ENCODE measurements around the gene LSAMP. TPM values are rescaled to one million over a fixed set of nuclear protein-coding genes. Genes with fewer than 3 reads are reported as not detected.

LSAMP gene
- total RNA-seq, 4 donors from 2014 or later, result 0.30 to 5.5 (median 1.4) TPM

DNA sequence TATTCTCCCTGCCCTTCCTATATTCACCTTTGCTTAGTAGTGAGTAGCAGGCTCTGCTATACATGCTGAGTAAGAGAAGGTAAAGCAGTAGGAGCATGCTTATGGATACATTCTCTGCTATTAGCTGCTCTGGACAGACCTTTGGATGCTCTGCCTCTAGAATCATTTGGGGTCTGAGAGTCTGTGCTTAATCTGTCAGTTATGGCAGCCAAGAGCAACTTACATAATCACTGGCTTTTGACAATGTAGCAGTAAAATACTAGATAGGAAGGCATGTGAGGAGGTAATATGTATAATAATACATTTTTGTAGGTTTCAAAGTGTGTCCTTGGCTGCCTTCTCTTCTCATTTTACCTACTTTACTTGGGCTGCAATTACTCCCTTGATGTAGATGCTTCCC is 544.3 kb downstream of the LSAMP start:
- Histone ChIP-seq H3K4me3 (no peak overlapping the region), H3K36me3 (no peaks in the 10 kb centered on the region), H3K4me1 (no peaks in the 10 kb centered on the region), H3K27me3 (no peaks in the 10 kb centered on the region), H3K27ac (no peak overlapping the region), H3K9me3 (no peaks in the 10 kb centered on the region)
- DNase-seq, result no peak
- TF ChIP-seq, protein P1, sequence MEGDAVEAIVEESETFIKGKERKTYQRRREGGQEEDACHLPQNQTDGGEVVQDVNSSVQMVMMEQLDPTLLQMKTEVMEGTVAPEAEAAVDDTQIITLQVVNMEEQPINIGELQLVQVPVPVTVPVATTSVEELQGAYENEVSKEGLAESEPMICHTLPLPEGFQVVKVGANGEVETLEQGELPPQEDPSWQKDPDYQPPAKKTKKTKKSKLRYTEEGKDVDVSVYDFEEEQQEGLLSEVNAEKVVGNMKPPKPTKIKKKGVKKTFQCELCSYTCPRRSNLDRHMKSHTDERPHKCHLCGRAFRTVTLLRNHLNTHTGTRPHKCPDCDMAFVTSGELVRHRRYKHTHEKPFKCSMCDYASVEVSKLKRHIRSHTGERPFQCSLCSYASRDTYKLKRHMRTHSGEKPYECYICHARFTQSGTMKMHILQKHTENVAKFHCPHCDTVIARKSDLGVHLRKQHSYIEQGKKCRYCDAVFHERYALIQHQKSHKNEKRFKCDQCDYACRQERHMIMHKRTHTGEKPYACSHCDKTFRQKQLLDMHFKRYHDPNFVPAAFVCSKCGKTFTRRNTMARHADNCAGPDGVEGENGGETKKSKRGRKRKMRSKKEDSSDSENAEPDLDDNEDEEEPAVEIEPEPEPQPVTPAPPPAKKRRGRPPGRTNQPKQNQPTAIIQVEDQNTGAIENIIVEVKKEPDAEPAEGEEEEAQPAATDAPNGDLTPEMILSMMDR (IDR thresholded peaks at IDR 0.05), result no peak
- TF ChIP-seq POLR2A (IDR thresholded peaks at IDR 0.05), result no peak
- intact Hi-C loops (cut with DNase I), result no loop called here

DNA sequence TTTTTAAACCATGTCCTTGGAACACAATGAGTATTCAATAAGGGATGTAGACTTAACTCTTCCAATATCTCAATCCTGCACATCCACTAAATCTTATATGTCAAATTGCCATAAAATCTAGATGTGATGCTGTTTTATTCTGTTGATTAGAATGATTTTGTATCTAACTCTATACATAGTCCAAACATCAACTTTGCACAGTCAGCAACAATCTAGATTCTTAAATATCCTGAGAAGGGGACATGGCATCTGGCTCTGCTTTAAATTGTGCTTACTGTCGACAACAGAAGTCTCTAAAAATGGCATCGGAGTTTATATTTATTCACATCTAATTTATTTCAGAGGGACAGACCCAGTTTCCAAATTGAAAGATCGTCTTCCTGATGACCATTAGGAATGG is 545.8 kb downstream of the LSAMP start:
- Histone ChIP-seq H3K27me3 (no peaks in the 10 kb centered on the region), H3K4me3 (no peak overlapping the region), H3K27ac (no peak overlapping the region), H3K4me1 (no peaks in the 10 kb centered on the region), H3K9me3 (no peaks in the 10 kb centered on the region), H3K36me3 (no peaks in the 10 kb centered on the region)
- WGBS, 2 donors, result 79 to 87% methylated on average over 3 of the region's 3 CpGs
- no peak for DNase-seq
- no peak for TF ChIP-seq POLR2A (IDR thresholded peaks at IDR 0.05)
- TF ChIP-seq, protein P1 (IDR thresholded peaks at IDR 0.05), result no peak
- intact Hi-C loops (cut with DNase I), result no loop called here

DNA sequence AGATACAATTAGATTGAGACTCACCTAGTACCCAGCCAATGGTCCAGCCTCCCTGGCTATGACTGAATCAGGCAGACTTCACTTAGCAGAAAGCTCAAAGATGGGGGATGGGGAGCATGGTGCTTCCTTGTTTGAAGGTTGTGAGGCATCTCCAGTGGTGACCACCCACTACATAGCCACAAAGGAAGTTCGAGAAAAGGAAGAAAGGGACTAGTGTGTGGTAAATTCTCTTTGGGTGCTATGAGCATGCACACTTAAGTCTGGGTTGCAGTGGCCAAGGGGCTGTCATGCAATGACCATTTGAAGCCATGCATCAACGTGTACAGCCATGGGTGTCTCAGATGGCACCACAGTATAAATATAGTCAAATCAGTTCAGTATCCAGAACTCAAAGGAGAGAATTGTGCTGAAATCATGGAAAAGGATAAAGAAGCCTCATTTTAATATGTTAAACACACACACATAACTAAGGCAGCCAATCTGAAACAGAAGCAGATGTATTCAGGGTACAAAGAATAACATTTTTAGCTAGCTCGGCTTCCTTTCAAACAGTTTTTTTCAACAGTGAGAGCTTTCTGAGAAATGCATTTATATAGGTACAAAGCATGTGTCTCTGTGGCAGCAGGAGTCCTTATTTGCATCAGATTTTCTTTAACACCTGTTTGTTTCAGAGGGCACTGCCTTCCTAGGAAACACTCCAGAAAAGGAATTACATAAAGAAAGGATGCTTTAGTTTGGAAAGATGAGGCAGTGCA is 546.5 kb downstream of the LSAMP start:
- no peak overlapping the region for H3K4me3 ChIP-seq
- H3K27ac ChIP-seq, result no peak overlapping the region
- DNase-seq, result no peak
- H3K9me3 ChIP-seq, result no peaks in the 10 kb centered on the region
- intact Hi-C loops (cut with DNase I), result no loop called here
- TF ChIP-seq POLR2A (IDR thresholded peaks at IDR 0.05), result no peak
- TF ChIP-seq, protein P1 (IDR thresholded peaks at IDR 0.05), result no peak
- WGBS, 2 donors, result 61 to 65% methylated on average over 3 of the region's 3 CpGs
- H3K36me3 ChIP-seq, result no peaks in the 10 kb centered on the region
- no peaks in the 10 kb centered on the region for H3K27me3 ChIP-seq
- H3K4me1 ChIP-seq, result no peaks in the 10 kb centered on the region

DNA sequence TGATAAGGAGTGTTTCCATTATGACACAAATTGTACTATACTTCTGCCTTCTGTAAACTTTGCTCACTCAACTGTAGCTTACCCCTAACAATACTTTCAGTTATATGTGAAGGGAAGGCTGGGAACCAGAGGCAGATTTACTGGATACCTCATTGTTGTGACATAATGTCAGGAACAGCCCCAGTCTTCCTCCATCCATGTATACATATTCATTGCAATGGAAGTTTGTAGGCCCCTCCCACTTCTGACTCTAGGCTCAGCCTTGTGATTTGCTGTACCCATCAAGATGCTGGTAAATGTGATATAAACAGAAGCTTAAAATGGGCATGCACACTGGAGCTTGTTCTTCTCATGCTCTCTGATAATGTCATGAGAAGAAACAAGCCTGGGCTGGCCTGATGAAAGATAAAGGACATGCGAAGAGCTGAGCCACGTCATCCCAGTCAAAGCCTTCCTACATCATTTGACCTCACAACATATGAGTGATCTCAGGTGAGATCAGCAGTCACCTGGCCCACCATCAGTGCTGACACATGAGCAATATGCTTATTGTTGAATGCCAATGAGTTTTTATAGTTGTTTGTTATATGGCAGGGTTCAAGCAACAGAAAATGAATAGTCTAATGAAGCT is 554.2 kb downstream of the LSAMP start:
- no peak for DNase-seq
- Histone ChIP-seq H3K9me3 (no peaks in the 10 kb centered on the region), H3K4me3 (no peak overlapping the region), H3K27me3 (no peaks in the 10 kb centered on the region), H3K27ac (no peak overlapping the region), H3K4me1 (no peaks in the 10 kb centered on the region), H3K36me3 (no peaks in the 10 kb centered on the region)
- 39 to 58% methylated on average over 2 of the region's 2 CpGs for WGBS, 2 donors
- intact Hi-C loops (cut with DNase I), result no loop called here
- no peak for TF ChIP-seq POLR2A (IDR thresholded peaks at IDR 0.05)
- TF ChIP-seq, protein P1 (IDR thresholded peaks at IDR 0.05), result no peak

DNA sequence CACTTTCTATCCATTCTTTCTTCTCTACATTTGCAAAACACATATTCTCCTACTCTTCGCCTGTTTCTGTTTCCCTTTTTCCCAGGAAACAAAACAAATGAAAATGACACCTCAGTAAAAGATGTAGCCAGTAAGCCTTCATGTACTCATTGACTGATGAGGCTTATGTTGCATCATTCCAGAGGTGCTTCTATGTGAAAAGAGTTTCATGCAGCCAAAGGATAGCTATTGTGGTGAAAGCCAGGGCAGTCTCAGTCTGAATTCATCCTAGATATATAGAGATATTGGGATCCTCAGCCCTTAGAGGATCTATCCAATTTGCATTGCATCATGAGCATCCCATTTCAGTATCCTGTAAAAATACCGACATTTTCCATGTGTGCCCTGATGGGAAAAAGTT is 554.7 kb downstream of the LSAMP start:
- intact Hi-C loops (cut with DNase I), result no loop called here
- Histone ChIP-seq H3K36me3 (no peaks in the 10 kb centered on the region), H3K4me3 (no peak overlapping the region), H3K9me3 (no peaks in the 10 kb centered on the region), H3K4me1 (no peaks in the 10 kb centered on the region), H3K27me3 (no peaks in the 10 kb centered on the region), H3K27ac (no peak overlapping the region)
- WGBS, 2 donors, result 71 to 72% methylated on average over 2 of the region's 2 CpGs
- no peak for DNase-seq
- no peak for TF ChIP-seq POLR2A (IDR thresholded peaks at IDR 0.05)
- TF ChIP-seq, protein P1 (IDR thresholded peaks at IDR 0.05), result no peak

Data from esophagus squamous epithelium (tissue), 5 donors.